ENCODE data around the gene BANP.
"Not testable (repeated sequence)": the region's sequence is repeated elsewhere in the genome, so short reads cannot be mapped to it uniquely, and the experiment has no call there.

BANP gene

DNA sequence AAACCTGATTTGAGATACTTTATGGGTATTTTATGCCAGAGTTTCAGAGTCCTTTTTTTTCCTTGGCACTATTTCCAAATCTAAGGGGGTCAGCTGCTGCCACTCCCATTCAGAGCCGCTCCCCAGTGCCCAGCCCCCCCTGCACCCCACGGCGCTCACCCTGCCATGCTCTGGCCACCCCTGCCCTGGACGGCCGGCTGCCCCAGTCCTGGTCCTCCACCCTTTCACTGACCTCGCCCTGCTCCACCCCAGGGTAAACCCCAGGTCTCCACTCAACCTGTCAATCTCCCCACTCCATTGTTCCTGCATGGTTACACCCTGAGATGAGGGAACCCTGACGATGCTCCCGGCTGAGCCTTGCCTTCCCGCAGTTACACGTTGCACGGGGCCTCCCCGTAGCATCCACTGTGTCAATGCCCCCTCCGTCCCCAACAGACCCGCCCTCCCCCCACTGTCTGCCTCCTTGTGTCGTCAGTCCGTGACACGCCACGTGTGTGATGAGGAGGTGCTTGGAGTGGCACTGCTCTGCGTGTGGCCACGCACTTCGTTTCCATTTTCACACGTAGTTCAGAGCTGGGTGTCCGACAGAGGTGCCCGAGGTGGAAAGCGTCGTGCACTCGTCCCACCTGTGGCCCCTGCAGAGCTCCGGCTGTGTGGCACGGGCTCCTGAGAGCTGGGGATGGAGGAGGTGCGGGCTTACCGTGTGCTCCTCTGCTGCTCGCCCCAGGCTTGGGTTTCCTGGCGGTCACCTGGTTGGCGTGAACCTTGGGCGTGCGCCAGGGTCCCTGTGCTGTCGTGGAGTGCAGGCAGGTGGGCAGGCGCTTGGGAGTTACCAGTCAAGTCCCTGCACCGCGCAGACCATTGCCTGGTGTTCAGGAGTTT, 116.5 kb downstream of the BANP start:
- no peak for FAIRE-seq

DNA sequence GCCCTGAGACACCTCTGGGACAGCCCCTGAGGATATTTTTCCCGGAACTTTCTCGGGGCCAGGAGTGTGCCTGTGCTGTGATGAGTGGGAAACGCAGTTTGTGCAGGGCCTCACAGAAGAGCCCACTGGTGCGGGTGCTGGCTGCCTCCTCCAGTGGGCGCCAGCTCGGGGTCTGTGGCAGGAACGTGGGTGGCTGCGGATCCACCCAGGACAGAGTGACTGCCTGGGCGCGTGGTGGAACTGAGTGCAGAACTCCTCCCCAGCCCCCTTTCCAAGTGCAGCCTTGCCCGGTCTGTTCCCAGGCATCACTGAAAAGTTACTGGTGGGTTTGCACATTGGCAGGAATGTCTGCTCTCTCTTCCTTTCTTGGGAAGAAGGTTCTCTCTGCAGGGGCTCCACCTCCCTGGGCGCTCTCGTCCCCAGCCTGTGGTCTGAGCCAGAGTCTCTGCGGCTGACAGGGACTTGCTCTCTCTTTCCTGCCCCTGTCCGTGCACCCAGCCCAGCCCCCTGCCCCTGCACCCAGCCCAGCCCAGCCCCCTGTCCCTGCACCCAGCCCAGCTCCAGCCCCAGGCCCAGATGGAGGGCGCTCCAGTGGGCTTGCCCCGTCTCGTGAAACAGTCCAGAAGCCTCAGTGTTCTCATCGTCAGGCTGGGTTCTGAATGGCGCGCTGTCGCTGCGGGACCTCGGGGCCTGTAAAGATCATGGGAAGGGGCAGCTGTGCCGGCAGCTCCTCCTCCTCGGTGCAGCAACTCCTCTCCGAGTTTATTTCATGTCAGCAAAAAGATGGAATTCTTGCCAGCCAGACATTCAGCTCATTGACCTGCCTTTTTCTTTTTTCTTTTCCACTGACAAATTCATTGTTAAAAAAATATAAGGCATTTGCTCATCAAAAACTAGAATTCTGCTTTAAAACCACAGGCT, 117.5 kb downstream of the BANP start:
- no peak for FAIRE-seq

DNA sequence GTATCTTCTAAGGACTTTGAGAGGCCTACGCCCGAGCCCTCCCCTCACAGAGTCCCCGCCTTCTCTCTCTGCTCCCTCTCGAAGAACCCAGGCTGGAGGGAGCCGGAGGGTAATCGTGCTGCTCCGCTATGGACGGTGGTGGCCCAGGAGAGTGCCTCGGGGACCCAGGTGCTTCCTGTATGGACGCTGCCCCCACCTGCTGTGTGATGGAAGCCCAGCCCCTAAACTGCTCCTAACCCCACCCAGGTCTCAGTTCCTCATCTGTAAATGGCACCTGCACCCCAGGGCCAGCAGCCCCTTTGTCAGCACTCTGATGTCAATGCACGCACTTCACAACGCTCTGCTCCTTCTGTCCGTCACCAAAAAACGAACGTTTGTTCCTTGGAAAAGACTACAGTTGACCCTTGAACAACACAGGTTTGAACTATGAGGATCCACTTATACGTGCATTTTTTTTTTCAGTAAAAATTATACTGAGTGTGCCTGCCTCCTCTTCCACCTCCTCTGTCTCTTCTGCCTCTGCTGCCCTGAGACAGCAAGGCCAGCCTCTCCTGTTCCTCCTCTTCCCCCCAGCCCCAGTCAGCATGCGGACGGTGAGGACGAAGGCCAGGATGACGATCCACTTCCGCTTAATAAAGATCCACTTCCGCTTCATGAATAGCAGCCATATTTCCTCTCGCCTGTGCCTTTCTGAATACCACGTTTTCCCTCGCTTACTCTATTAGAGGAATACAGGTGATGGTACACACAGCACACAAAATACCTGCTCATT, 118.3 kb downstream of the BANP start:
- no peak for FAIRE-seq

DNA sequence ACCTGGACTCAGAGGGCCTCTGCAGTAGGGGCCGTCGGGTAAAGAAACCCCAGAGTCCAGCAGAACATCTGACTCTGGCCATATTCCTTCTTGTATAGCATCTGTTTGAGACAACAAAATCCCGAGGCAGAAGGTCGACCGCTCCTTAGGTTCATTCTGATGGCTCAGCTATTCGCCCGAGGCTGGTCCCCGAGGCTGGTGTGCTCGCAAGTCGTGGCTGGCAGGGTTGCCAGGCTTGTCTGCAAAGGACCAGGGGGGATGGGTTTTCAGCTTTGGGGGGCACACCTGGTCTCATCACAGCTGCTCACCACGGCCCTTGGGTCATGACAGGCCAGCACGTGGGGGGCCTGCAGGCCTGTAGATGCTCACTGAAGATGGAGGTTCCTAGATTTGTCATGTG, 119.1 kb downstream of the BANP start:
- no peak for FAIRE-seq

DNA sequence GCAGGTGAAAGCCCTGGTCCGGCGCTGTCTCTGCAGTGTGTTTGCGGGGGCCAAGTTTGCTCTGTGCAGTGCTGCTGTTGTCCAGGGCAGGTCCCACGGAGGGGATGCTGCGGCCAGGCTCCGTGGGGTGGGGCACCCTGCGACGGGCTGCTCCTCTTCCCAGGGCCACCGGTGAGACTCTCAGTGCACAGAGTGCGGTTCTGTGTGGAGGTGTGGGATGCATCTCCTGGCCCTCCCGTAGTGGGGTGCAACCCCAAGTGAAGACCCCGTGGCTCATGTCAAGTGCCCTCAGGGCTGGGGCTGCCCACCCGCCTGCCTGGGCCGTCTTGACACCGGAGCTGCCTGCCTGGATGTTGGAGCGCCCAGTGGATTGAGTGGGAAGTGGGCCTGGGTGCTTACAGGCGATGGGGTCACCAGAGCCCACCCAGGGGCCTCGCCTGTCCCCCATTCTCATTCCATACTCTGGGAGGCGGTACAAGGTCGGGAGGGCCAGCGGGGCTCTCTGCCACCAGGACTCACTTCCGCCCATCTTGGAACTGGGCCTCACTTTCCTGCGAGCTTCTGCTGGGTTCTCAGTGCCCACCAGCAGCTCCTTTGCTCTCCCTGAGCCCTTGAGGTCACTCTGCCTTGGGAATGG, 119.9 kb downstream of the BANP start:
- FAIRE-seq: no peak

DNA sequence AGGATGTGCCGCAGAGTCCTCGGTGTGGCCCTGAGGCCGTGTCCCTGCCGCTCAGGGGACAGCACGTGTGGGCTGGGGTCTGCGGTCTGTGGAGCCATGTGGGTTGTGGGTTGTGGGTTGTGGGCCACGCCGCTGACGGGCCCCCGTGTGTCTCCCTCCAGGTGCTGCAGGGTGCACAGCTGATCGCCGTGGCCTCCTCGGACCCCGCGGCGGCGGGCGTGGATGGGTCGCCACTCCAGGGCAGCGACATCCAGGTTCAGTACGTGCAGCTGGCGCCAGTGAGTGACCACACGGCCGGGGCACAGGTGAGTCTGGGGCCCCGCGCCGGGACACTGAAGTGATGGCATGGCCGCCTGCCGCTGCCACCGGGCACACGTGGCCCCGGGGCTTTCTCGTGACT, 120.7 kb downstream of the BANP start:
- FAIRE-seq: no peak

DNA sequence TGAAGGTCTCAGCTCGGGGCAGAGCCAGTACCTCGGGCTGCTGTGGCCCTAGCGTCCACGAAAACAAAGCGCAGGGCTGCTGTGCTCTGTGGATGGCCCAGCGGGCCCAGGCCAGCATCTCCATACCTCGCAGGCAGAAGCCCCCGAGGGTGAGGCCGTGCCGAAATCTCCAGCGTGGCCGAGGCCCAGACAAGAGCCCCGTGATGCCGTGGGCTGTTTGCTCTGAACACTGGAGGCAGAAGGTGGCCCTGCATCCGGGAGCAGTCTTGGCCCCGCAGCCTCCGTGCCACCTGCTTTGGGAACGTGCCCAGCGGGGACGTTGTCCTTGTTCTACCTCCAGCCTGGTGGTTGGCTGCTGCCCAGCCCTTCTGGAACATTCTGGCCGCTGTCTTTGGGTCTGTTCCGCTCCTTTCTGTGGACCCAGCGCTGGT, 121.4 kb downstream of the BANP start:
- FAIRE-seq: no peak

DNA sequence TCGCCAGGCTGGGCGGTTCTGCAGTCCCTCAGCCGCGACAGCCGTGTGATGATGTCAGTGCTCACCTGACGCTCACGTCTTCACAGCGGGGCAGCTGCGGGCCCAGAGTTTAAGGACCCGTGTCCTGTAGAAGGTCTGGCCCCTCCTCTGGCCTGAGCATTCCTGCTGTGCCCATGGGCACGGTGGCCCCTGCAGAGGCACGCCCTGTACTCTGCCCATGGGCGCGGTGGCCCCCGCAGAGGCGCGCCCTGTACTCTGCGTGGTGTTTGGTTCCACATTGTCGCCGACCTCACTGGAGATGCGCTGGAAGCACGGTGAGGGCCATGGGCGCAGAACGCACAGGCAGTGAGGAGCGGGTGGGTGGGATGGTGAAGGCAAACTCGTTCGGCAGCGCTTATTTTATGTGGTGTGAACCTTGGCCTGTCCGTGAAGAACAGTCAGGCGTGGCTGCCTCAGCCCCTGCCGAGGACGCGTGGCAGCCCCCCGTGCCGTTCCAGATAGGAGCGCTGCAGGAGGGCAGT, 122.0 kb downstream of the BANP start:
- FAIRE-seq: no peak

DNA sequence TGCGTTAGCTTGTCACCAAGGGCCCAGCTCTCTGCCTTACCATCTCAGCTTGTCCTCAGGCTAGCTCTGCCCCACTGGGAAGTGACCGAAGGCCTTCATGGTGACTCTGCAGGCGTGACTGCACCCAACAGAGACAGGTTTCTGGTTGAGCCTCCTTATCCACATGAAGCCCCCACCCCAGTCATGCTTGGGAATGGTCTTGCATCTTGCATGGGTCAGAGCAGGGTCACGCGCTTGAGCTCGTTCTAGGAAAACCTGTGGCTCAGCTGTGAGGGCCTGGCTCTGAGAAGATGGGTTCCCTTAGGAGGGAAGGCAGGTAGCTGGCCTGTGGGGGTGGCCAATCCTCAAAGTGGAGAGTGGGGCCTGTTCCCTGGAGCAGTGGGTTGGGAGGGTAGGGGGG, 122.8 kb downstream of the BANP start:
- FAIRE-seq: no peak

DNA sequence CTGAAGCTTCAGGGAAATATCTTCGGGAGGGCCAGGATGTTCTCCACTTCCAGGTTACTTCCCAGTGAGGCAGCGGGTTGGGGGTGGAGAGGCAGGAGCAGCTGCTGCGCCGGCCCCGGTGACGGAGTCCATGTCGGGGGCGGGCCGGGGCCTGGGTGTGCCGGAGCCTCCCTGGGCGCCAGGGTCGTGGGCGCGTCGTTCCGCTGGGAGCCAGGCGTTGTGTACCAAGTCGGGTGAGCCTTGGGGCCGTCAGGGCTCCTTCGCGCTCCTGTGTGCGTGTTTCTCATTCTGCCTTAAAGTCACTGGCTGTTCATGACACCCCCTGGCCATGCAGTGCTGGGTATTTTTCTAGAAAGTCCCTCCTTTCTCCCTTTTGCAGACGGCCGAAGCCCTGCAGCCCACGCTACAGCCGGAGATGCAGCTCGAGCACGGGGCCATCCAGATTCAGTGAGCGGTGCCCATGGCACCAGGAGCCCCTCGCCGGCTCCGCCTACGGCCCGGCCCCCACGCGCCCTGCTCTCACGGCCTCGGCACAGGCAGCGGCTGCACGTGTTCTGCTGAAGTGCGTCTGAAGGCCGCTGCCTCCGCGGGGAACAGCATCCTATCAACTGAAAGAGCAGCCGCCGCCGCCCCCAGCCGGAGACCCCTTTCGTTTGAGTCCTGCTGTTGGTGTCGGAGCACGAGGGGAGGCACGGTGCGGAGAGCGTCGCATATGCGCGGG, 125.1 kb downstream of the BANP start:
- FAIRE-seq: no peak

DNA sequence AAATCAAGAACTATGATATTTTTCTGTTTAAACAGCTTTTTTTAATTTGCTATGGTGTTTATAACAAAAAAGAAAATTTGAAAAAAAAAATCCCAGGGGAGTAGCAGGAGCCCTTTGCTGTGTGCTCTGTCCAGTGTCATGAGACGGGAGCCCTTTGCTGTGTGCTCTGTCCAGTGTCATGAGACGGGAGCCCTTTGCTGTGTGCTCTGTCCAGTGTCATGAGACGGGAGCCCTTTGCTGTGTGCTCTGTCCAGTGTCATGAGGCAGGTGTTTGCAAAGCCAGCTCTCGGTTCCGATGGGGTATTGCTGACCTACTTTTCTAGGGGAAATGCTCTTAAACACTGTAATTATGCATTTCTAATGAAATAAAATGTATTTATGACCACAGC, 125.7 kb downstream of the BANP start:
- FAIRE-seq: not testable (repeated sequence)

DNA sequence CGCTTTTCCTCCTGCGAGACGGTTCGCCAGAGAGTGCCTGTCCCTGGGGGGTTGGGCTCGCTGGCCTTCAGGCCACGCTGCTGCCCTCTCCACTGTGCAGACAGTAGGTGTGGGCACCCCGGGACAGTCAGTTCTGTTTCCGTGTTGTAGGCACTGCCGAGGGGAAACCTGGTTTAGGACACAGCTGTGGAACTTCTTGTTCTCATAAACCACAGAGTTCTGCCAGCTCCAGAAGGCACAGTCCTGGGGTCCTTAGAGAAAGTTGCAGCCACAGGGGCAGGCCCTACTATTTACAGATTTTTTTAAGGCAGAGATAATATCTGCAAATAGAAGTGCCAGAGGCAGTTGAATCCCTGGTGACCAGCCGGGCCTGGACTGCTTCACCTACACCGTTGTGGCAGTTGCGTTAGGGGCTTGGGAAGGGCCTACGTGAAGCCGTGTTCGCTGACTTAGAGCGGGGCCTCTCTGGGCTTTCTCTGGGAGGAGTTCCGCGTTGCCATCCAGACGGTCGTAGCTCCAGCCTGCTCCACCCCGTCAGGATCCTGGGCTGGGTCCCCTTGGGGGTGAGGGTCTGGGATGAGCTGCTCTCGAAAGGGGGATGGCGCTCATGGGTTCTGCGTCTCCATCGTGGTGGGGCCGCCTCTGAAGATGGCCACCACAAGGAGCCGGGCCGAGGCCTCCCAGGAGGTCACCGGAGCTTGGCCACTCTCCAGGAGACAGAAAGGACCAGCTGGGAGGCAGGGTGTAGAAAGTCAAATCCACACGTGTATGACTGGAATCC, 126.3 kb downstream of the BANP start:
- FAIRE-seq: no peak

DNA sequence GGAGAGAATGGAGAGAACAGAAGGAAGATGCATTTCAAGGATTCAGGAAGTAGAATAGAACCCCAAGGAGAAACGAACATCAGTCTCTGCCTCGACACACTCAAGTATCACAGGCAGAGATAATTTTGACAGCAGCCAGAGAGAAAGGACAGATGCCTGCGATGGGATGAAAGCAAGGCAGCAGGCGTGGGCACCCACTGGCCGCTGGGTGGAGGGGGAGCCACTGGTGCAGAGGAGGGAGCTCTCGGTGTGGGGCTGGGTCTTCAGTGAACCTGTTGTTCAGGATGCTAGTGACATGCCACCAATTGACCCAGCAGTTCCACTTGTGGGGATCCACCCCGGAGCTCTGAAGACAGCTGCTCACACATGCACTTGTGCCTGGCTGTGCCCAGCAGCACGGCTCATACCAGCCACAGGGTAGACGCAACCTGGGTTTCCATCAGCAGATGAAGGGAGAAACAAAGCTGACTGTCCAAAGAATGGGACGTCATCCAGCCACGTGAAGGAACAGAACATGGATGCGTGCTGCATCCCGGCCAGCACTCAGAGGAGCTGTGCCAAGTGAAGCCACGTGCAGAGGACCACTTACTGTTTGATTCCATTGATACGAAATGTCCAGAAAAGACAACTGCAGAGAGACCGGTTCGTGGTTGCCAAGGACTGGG, 127.0 kb downstream of the BANP start:
- no peak for FAIRE-seq

DNA sequence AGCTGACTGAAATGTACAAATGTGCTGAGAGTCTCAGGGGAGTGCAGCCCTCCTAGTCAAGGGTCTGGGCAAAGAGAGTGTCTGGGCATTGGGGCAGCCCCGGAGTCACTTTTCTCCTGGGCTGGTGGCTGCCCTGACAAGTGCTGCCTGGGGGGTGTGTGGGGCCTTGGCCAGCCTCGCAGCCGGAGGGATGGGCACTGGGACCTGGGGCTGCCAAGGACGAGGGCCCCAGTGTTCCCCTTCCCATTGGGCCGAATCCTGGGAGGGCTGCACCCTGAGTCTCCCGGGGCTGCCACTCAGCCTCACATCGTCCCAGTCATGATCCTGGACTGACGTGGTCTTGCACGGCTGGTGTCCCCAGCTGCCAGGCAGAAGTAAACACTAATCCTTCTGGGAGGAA, 132.3 kb downstream of the BANP start:
- FAIRE-seq: no peak

DNA sequence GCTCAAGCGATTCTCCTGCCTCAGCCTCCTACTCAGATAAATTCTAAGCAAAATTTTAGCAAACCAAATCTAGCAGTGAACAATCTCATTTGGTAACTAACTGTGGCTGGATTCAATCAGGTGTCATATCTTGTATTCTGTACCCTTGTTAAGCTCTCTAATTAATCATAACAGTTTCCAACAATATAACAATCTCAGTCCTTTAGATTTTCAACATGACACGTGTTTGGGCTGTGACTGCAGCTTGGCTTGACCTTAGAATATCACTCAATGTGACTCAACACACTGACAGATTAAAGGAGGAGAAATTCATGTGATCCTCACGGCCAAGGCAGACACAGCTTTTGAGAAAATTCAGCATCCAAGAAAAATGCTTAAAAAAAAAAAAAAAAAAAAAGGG, 133.6 kb downstream of the BANP start:
- FAIRE-seq: no peak

DNA sequence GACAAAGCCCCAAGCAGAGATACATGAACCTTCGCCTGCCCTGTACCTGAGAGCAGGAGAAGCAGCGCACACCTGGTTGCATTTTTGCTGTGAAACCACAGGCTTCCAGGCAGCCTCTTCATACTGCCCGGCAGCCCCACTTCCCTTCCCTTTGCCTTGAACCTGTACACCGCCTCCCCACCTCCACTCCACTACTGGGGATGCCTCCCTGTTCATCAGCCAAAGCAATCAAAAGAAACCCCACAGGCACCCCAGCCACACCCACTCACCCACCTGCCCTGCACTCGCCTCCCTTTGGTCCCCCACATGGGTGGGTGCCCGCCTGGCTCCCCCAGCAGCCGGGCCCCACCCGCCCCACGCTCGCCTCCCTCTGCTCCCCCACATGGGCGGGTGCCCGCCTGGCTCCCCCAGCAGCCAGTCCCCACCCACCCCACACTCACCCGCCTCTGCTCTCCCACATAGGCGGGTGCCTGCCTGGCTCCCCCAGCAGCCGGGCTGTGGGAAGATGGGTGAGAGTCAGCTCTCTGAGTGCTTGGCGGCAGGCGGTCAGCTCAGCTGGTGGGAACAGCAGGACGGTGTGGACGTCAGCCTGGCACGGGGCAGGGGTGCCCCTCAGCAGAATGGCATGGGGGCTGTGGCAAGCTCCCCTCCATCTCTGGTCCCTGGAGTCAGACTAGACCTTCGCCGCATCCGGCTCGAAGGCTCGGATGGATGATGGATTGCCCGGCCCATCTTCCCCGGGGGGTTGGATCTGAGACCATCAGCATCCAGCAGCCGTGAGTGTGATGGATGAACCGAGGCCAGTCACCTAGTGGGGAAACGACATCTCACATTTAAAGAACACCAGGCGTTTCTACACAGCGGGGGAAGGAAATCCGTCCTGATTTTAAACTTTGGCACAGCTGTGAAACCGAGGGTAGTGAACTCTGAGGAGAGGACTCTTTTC, 135.6 kb downstream of the BANP start:
- FAIRE-seq: no peak

DNA sequence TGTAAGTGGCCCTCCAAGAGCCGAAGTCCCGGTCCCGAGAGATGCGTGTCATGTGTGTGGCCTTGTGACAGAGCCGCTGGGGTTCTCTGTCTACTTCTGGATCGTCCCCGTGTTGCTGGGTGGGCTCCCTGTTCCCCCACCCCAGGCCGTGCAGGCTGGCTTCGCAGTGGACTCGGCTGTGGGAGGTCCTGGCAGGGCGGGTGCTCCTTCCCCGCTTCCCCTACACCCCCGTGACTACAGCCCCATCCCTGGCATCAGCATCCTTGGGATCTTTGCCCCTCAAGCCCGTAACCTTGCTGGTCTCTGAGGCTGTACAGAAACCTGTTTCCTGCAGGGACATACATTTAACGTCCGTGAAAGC, 136.3 kb downstream of the BANP start:
- no peak for FAIRE-seq

DNA sequence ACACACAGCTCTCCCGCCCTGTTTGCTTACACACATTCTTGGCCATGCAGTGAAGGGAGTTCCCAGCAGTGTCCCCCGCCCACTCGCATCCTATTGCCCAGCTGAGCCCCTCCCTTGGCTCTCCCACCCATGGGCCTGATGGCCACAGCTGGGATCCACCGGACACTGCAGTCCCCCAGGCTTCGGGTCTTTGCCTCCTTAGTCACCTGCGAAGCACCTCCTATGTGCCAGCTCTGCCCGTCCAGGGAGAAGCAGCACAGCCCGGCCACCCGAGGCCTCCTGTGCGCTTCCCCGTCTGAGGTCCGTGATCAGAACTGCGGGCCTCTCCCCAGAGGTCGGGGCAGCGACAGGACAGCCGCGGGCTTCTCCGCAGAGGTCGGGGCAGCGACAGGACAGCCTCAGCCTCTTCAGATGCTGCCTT, 136.9 kb downstream of the BANP start:
- FAIRE-seq: no peak

DNA sequence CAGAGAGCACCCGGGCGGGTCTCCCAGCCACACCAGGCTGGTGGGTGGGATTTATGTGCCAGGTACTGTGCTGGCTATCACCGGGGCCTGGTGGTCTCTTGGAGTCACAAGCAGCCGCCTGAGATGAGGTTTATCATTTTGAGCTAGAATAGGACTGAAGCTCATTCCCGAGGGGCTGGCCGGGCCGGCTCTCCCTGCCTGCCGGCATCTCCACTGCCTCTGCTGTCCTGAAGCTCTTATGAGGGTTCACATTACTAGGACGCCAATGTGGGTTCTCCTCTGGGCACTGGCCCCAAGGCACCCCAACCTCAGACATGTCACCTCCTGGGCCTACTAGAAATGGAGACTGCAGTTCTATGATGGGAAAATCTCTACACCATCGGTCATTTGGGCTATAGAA, 137.4 kb downstream of the BANP start:
- FAIRE-seq: not testable (repeated sequence)
